ENCODE data around the gene CDK12.

DNA sequence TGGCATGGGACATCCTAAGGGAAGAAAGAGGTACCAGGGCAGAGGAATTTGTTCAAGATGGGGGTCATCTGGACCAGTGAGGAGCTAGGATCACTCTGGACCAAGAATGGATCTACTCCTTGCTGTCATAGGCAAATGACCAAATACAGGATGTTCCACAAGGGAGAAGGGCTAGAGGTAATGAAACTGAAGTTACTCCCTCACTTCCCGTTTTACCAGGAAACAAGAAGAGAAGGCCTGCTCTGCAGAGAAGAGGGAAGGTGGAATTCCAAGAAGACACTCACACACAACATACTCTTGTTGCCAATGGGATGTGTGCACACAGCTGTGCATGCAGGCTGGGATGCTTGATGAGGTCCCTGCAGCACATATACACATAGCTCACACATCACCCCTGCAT, 107.8 kb downstream of the CDK12 start:
- TF ChIP-seq, protein P1, sequence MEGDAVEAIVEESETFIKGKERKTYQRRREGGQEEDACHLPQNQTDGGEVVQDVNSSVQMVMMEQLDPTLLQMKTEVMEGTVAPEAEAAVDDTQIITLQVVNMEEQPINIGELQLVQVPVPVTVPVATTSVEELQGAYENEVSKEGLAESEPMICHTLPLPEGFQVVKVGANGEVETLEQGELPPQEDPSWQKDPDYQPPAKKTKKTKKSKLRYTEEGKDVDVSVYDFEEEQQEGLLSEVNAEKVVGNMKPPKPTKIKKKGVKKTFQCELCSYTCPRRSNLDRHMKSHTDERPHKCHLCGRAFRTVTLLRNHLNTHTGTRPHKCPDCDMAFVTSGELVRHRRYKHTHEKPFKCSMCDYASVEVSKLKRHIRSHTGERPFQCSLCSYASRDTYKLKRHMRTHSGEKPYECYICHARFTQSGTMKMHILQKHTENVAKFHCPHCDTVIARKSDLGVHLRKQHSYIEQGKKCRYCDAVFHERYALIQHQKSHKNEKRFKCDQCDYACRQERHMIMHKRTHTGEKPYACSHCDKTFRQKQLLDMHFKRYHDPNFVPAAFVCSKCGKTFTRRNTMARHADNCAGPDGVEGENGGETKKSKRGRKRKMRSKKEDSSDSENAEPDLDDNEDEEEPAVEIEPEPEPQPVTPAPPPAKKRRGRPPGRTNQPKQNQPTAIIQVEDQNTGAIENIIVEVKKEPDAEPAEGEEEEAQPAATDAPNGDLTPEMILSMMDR (IDR thresholded peaks at IDR 0.05; ENCODE audit: low read length), result no peak
- TF ChIP-seq EZH2 (IDR thresholded peaks at IDR 0.05; ENCODE audit: borderline replicate concordance, low read length), result no peak

All from OCI-LY1 (cell line).